Measurements from ENCODE around the gene CFAP410. TPM values are rescaled to one million over a fixed set of nuclear protein-coding genes. Genes with fewer than 3 reads are reported as not detected.

The CFAP410 gene
- total and polyA plus RNA-seq, 2 donors from 2014 or later, result 23.3 to 45.3 TPM

GRCh38 chr21:44326272-44326647, 12.9 kb downstream of the CFAP410 start:
- no peaks in the 10 kb centered on the region for H3K27me3 ChIP-seq (ENCODE audit: control insufficient read depth, insufficient read depth, low read length)
- no peak overlapping the region for H3K4me3 ChIP-seq (ENCODE audit: low read length in 3 of 3)
- H3K9me3 ChIP-seq (ENCODE audit: control insufficient read depth in 2 of 3, insufficient read depth in 1 of 3, low read length in 3 of 3), result no peaks in the 10 kb centered on the region
- FAIRE-seq (no peak), DNase-seq (no peak)
- TF ChIP-seq CTCF (IDR thresholded peaks at IDR 0.05; ENCODE audit: borderline replicate concordance, extremely low read depth, insufficient read depth), result no peak
- H3K36me3 ChIP-seq (ENCODE audit: control insufficient read depth in 2 of 3, insufficient read depth in 3 of 3, low read length in 3 of 3), result peaks cover 0 to 21% (median 10%) of the 10 kb centered on the region in 3 donors
- peaks cover 0 to 2% (median 0%) of the 10 kb centered on the region in 3 donors for H3K4me1 ChIP-seq (ENCODE audit: control insufficient read depth in 2 of 3, insufficient read depth in 2 of 3, low read depth in 1 of 3, low read length in 3 of 3)
- H3K9ac ChIP-seq (ENCODE audit: low read length in 3 of 3), result no peak overlapping the region
- H3K27ac ChIP-seq (ENCODE audit: low read depth in 2 of 2, low read length in 2 of 2), result no peak overlapping the region
- intact Hi-C loops (cut with DNase I), result no loop called here

GRCh38 chr21:44325386-44326271, 13.6 kb downstream of the CFAP410 start:
- Histone ChIP-seq H3K9ac (ENCODE audit: low read length in 3 of 3) (no peak overlapping the region), H3K36me3 (ENCODE audit: control insufficient read depth in 2 of 3, insufficient read depth in 3 of 3, low read length in 3 of 3) (peaks cover 0 to 21% (median 12%) of the 10 kb centered on the region in 3 donors), H3K27me3 (ENCODE audit: control insufficient read depth, insufficient read depth, low read length) (no peaks in the 10 kb centered on the region), H3K27ac (ENCODE audit: low read depth in 2 of 2, low read length in 2 of 2) (no peak overlapping the region), H3K4me3 (ENCODE audit: low read length in 3 of 3) (no peak overlapping the region), H3K4me1 (ENCODE audit: control insufficient read depth in 2 of 3, insufficient read depth in 2 of 3, low read depth in 1 of 3, low read length in 3 of 3) (peaks cover 0 to 2% (median 0%) of the 10 kb centered on the region in 3 donors), H3K9me3 (ENCODE audit: control insufficient read depth in 2 of 3, insufficient read depth in 1 of 3, low read length in 3 of 3) (no peaks in the 10 kb centered on the region)
- TF ChIP-seq CTCF (IDR thresholded peaks at IDR 0.05; ENCODE audit: borderline replicate concordance, extremely low read depth, insufficient read depth), result no peak
- DNase-seq, result no peak
- intact Hi-C loops (cut with DNase I), result no loop called here
- no peak for FAIRE-seq

GRCh38 chr21:44324854-44325107, 14.4 kb downstream of the CFAP410 start:
- peaks cover 0 to 2% (median 0%) of the 10 kb centered on the region in 3 donors for H3K4me1 ChIP-seq (ENCODE audit: control insufficient read depth in 2 of 3, insufficient read depth in 2 of 3, low read depth in 1 of 3, low read length in 3 of 3)
- H3K9ac ChIP-seq (ENCODE audit: low read length in 3 of 3), result no peak overlapping the region
- peaks cover 0 to 21% (median 12%) of the 10 kb centered on the region in 3 donors for H3K36me3 ChIP-seq (ENCODE audit: control insufficient read depth in 2 of 3, insufficient read depth in 3 of 3, low read length in 3 of 3)
- intact Hi-C loops (cut with DNase I), result no loop called here
- no peaks in the 10 kb centered on the region for H3K9me3 ChIP-seq (ENCODE audit: control insufficient read depth in 2 of 3, insufficient read depth in 1 of 3, low read length in 3 of 3)
- no peaks in the 10 kb centered on the region for H3K27me3 ChIP-seq (ENCODE audit: control insufficient read depth, insufficient read depth, low read length)
- no peak overlapping the region for H3K27ac ChIP-seq (ENCODE audit: low read depth in 2 of 2, low read length in 2 of 2)
- no peak for DNase-seq
- H3K4me3 ChIP-seq (ENCODE audit: low read length in 3 of 3), result no peak overlapping the region
- FAIRE-seq, result no peak
- no peak for TF ChIP-seq CTCF (IDR thresholded peaks at IDR 0.05; ENCODE audit: borderline replicate concordance, extremely low read depth, insufficient read depth)

All from kidney (tissue), 14 donors.